HL-60 (cell line): Measurements from ENCODE around the gene DRC7.

Experiments
- POLR2AphosphoS5 ChIP-seq: IDR thresholded peaks from 2 replicates; pipeline ENCODE4 v1.6.1; 2012; ENCODE audit warnings: low read depth
- TF ChIP-seq, protein P1 (sequence below): IDR thresholded peaks from one replicate; pipeline ENCODE4 v1.5.1; 2011; ENCODE audit warnings: low read length, control low read depth, inconsistent platforms; ENCODE audit not compliant: insufficient read depth

DNA sequence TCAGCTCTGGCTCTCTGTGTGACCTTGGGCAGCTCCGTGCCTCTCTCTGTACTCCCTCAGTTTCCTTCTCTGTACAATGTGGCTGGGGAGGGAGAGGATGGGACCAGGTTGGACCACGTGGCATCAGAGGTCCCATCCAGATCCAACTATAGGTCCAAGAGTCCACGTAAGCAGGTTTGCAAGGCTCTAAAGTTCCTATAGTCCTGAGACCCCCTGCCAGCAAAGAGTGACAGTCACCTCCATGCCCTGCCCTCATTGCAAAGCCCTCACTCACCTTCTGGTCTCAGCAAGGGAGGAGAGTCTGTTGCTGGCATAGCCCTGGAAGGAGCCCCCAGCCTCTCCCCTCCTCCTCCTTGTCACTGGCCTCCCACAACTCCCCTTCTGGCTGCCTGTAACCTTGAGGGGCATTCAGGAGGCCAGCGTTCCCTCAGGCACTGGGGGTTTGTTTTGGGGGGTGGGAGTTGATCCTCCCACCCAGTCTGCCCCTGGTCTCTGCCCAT lies 6.1 kb upstream of the DRC7 start:
- TF ChIP-seq, protein P1, sequence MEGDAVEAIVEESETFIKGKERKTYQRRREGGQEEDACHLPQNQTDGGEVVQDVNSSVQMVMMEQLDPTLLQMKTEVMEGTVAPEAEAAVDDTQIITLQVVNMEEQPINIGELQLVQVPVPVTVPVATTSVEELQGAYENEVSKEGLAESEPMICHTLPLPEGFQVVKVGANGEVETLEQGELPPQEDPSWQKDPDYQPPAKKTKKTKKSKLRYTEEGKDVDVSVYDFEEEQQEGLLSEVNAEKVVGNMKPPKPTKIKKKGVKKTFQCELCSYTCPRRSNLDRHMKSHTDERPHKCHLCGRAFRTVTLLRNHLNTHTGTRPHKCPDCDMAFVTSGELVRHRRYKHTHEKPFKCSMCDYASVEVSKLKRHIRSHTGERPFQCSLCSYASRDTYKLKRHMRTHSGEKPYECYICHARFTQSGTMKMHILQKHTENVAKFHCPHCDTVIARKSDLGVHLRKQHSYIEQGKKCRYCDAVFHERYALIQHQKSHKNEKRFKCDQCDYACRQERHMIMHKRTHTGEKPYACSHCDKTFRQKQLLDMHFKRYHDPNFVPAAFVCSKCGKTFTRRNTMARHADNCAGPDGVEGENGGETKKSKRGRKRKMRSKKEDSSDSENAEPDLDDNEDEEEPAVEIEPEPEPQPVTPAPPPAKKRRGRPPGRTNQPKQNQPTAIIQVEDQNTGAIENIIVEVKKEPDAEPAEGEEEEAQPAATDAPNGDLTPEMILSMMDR, result no peak
- TF ChIP-seq POLR2AphosphoS5, result no peak
